Iris pigment epithelial cell (primary cell): ENCODE results near the gene TBC1D24.
"Not testable (repeated sequence)": the region's sequence is repeated elsewhere in the genome, so short reads cannot be mapped to it uniquely, and the experiment has no call there.

Experiments used
- DNase-seq: peaks from one replicate; pipeline ENCODE4 v3.0.0-alpha.2; 2011; ENCODE audit warnings: low read depth

TBC1D24 gene

DNA sequence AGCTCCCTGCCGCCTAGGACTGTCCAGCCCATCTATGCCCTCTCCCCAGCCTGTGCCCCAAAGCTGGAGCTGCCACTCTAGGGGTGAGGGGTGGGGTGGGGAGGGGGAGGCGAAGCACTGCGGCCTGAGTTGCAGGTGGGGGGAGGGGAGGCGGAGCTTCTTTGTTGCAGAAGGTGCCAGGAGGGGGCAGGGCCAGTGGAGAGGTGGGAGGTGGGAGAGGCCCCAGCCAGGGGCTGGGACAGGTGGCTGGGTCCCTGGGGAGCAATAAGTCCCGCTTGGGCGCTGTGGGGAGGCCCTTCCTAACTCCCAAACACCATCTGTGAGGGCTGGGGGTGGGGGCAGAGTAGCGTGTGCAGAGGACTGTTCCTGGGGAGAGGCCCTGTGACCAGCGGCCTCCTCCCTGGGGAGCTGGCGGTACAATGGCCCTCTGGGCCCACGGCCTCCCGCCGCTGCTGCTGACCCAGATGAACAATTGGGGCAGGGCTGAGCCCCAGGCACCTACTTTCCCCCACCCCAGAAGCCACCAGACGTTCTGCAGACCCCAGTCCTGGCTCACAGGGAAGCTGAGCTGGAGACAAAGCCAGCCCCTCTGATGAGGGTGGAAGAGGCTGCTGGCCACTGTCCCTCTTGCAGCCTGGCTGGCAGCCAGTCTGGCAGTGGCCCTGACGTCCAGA, 6.1 kb upstream of the TBC1D24 start:
- no peak for DNase-seq

- DNase-seq: no peak
Measured at GRCh38 chr16:2469399-2470233, 5.3 kb upstream of the TBC1D24 start.

DNA sequence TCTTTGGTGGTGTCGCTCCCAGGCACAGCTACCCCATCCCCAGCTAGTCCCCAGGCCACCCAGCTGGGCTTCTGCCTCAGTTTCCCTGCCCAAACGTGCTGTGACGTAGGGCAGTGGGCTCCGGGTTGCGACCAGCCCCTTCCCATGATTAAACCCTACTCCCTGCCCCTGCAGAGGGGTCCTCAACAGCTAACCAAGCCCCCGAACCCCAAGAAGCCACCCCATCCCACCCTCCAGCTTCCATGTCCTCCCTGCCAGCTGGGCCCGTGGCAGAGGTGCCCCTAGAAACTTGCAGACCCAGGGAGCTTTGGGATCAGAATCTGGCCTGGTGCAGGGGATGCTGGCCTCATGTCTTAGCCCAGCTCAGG, 4.7 kb upstream of the TBC1D24 start:
- no peak for DNase-seq

GRCh38 chr16:2470603-2471015, 4.3 kb upstream of the TBC1D24 start:
- DNase-seq: no peak

GRCh38 chr16:2471016-2471652, 3.8 kb upstream of the TBC1D24 start, which contains the start of gene NTN3:
Gene NTN3, plus strand, starts transcription at chr16:2471297. Its CDS starts 405 bp downstream, at chr16:2471702.
- no peak for DNase-seq

GRCh38 chr16:2471653-2472487, 3.1 kb upstream of the TBC1D24 start:
- no peak for DNase-seq

DNA sequence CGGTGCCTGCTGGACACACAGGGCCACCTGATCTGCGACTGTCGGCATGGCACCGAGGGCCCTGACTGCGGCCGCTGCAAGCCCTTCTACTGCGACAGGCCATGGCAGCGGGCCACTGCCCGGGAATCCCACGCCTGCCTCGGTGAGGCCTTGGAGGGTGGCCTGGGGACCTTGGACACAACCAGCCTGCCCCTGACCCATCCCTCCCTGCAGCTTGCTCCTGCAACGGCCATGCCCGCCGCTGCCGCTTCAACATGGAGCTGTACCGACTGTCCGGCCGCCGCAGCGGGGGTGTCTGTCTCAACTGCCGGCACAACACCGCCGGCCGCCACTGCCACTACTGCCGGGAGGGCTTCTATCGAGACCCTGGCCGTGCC, 2.5 kb upstream of the TBC1D24 start:
- DNase-seq: no peak

DNA sequence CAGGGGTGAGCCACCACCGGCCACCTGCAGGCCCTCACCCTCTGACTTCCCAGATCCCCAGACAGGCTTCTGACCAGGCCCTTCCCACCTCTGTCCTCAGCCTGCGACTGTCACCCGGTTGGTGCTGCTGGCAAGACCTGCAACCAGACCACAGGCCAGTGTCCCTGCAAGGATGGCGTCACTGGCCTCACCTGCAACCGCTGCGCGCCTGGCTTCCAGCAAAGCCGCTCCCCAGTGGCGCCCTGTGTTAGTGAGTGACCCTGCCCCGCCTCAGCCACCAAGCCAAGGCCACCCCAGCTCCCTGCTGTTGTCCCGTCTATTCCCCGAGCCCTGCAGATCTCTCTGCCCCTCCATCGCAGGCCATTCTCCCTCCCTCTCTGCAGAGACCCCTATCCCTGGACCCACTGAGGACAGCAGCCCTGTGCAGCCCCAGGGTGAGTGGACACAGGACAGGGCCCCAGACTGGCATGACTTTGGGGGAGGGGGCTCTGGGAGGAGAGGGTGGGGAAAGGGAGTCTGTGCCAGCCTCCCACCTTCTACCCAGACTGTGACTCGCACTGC, 2.0 kb upstream of the TBC1D24 start:
- DNase-seq: no peak

GRCh38 chr16:2473446-2473926, 1.4 kb upstream of the TBC1D24 start:
- DNase-seq: no peak

GRCh38 chr16:2473999-2474876, 689 bp upstream of the TBC1D24 start:
- peak; percentile 50 for DNase-seq

DNA sequence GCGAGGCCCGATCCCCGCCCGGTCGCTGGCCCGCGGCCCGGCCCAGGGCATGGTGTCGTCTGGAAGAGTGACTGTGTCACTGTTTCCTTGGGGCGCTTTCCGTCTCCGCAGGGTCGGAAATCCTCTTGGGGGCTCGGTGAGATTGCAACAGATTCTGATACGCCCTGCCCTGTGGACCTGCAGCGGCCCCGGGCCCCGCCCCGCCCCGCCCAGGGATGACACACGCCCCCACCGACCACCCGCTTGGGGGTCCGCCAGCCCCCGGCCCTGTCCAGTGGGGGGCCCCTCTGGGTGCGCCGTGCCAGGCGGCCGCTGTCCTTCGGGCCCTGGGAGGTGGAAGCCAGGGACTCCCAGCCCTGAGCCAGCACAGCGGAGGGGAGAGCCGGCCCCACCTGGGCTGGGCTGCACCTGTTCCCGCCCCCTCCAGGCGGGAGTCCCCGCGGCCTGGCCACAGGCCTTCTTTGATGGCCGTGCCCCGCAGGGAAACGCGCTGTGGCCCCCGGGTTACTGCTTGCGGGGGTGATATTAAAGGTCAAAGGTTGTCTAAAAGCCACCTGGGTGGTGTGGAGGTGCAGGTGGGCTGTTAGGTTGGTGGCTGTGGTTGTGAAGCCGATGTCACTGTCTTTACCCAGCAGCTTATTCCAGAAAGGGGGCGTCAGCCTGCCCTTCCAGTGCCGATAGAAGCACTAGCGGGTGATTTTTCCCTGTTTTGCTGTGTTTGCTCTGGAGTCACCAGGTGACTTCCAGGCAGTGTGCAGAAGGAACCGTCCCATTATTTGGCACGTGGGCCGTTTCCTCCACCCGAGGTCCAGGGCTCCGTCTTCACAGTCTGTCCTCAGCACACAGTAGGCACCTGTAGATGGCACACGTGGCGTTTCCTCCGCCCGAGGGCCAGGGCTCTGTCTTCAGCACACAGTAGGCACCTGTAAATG, 752 bp downstream of the TBC1D24 start:
- DNase-seq: no peak

DNA sequence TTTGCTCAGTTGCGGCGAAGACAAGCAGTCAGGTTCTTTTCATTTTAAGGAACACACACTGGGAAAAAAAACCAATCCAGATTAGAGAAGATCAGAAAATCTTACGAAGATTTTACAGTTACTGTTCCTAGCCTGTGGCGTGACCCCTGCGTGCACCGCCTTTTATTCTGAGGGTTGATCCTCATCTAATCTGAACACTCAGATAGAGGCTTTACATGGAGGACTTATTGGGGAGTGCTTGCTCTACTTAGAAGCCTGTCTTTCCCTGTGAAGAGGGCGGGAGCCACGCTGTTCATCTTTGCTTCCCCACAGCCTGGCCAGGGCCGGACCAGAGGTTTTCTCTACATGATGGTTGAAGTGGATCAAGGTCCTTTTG, 1.4 kb downstream of the TBC1D24 start:
- DNase-seq: no peak

DNA sequence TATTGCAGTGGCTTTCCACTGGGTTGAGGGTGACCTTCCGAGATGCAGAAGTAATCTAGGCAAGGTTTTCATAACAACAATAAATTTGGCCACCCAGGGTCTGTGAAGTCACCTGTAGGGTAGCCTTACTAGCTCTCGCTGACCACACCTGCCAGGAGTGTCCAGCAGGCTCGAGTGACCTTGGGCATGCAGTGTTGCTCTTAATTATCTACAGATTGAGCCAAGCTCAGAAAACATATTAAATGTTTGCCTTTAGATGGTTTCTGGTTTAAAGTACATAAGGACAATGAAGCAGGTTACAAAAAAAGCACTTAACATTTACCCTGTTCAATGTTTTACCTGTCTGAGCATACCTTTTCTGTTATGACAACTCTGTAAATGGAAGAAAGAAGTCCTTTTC, 1.8 kb downstream of the TBC1D24 start:
- DNase-seq: no peak

DNA sequence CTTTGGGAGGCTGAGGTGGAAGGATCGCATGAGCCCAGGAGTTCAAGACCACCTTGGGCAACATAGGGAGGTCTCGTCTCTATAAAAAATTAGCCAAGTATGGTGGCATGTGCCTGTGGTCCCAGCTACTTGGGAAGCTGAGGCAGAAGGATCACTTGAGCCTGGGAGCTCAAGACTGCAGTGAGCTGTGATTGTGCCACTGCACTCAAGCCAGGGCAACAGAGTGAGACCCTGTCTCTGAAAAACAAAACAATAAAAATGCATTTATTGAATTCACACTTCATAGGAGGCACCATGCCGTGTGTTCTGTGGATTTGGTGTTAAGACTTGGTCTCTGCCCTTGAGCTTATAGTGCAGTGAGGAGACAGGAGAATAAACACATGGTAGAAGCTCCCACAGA, 2.4 kb downstream of the TBC1D24 start:
- no peak for DNase-seq

DNA sequence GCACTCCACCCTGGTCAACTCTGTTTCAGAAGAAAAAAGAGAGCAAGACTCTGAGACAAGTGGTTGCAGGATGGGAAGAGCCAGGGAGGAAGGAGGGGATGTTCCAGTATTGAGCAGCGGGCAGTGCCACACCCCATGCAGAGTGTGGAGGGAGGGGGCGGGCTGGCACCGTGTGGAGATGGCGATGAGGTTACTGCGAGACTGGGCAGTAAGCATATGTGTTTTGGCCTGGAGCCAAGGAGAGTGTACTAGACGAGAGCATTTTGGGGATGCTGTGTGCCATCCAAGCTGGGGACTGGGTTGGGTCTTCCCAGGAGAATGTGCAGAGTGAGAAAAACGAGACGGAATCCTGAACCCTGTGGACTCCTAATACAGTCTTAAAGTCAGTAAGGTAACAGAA, 3.4 kb downstream of the TBC1D24 start:
- no peak for DNase-seq

DNA sequence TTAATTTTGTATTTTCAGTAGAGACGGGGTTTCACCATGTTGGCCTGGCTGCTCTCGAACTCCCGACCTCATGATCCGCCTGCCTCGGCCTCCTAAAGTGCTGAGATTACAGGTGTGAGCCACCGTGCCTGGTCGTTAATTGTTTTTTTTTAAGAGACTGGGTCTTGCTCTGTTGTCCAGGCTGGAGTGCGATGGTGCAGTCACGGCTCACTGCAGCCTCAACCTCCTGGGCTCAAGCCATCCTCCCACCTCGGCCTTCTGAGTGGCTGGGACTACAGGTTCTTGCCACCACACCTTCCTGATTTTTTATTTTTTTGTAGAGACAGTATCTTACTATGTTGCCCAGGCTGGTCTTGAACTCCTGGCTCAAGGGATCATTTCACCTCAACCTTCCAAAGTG, 5.1 kb downstream of the TBC1D24 start:
- DNase-seq: not testable (repeated sequence)

DNA sequence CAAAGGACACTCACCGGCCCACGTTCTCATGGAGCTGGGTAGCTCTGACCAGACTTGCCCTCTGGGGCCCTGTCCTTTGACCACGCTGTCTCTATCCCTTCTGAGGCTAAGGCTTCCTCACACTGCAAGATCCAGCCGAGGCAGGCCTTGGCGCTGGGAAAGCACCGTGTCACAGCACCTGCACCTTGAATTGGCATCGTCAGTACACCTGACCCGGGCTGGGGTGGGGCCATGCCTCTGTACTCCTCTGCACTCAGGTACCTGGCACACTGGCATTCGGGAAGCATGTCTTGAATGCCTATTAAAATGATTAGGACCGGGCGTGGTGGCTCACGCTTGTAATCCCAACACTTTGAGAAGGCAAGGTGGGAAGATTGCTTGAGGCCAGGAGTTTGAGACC, 6.0 kb downstream of the TBC1D24 start:
- no peak for DNase-seq

DNA sequence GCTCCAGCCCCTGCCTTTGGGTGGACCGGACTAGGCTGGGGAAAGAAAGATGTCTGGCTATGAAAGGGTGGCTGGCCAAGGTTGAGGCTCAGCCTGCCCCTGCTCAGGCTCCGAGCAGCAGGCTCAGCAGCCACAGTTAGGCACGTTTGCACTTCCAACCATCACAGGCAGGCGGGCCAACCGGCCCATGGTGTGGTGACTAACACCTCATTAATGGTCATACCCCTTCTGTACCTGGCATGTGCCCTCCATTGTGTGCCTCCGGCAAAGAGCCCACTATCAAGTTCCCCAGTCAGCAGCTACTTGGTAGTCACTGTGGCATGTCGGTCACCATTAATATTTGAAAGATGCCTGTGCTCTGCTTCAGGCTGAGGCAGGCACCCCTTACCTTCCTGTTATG, 6.7 kb downstream of the TBC1D24 start:
- no peak for DNase-seq

GRCh38 chr16:2482249-2482648, 7.3 kb downstream of the TBC1D24 start:
- no peak for DNase-seq
